22Rv1 (cell line): ENCODE measurements around the gene EOLA1.

Source experiments
- CTCF ChIP-seq: fragments of 450-650 bp; IDR thresholded peaks from 2 replicates; pipeline ENCODE4 v1.5.1; 2017; ENCODE audit warnings: mild to moderate bottlenecking
- ZFX ChIP-seq: fragments of 450-650 bp; IDR thresholded peaks from 2 replicates; pipeline ENCODE4 v1.6.1; 2017; ENCODE audit warnings: antibody characterized with exemption, borderline replicate concordance

- TF ChIP-seq CTCF (no peak), ZFX (no peak)
Observed at GRCh38 chrX:149495573-149496071, 45.2 kb upstream of the EOLA1 start.
